Stimulated activated CD8-positive, alpha-beta memory T cell treated with anti-CD3 and anti-CD28 coated beads, Interleukin-7, amount 100 ng/mL, for 48 hours (primary cell): ENCODE measurements around the gene CASK.
"Not testable (repeated sequence)": the region's sequence is repeated elsewhere in the genome, so short reads cannot be mapped to it uniquely, and the experiment has no call there.

Experiments
- DNase-seq, 2 donors: peaks; one replicate each; pipeline ENCODE4 v3.0.0-alpha.2; 2020; ENCODE audit warnings: low read depth in 1 of 2; ENCODE audit errors: extremely low read depth in 1 of 2

The CASK gene

DNA sequence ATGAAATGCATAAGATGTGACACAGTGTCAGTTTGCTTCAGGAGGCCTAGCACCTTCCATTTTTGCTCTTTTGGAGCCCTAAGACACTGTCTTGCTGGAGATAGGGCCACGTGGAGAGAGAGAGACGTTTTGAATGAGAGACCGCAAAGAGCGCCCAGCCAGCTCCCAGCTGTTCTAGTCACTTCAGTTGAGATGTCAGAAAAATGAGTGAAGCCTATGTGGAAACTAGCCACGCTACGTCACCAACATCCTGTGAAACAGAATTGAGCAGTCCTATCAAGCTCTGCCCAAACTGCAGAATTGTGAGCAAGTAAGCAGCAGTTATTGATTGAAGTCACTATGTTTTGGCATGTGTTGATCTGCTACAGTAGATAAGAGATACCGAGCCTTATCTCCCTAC, 186.3 kb downstream of the CASK start:
- DNase-seq, result peak; percentile 10

DNA sequence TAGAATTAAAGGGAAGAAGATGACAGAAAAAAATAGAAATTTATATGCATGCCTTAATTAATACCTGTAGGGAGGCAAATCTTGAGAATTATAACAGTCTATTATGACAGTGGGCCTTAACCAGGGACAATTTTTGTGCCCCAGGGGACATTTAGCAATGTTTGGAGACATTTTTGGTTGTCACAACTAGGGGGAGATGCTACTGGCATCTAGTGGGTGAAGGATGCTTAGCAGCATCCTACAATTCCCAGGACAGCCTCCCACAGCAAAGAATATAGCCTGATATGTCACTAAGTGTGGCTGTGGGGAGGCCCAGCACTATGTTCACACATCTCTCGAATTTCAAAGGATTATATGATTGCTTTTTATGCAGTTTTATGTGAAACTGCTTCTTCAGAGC, 188.8 kb downstream of the CASK start:
- DNase-seq, result no peak

DNA sequence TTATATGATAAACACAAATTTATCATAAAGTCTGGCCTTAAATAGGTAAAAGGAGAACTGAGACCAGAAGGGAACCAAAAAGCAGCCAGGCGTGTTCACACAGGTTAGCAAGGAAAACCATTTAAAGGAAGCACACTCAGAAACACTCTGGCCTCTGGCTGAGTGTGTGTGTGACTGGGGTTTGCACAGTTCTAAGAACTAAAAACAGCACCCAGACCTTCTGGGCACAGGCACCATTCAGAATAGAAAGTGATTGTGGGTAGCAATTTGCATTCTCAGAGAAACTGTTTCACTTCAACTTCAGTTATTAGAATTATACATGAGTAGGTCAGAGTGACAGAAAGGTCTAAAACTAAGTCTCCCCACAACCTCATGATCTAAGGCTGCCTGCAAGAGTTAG, 189.4 kb downstream of the CASK start:
- peak in 1 of 2 donors; percentile 2 for DNase-seq

DNA sequence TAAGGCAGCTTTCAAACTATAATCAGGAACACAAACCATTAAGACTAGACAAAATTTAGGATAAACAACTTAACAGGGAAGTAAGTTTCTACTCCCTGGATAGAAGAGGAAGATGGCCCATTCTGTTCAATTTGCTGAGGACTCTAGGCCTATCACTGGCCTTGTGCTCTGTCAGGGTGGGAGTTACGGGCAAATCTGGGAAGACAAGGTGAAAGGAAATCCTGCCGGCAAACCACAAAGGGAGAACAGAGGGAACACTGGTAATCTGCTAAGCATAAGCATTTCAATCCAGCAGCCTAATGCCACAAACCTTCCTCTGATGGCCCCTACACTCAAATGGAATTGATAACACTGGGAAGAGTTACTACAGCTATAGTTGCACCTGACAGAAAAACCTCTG, 191.1 kb downstream of the CASK start:
- no peak for DNase-seq

DNA sequence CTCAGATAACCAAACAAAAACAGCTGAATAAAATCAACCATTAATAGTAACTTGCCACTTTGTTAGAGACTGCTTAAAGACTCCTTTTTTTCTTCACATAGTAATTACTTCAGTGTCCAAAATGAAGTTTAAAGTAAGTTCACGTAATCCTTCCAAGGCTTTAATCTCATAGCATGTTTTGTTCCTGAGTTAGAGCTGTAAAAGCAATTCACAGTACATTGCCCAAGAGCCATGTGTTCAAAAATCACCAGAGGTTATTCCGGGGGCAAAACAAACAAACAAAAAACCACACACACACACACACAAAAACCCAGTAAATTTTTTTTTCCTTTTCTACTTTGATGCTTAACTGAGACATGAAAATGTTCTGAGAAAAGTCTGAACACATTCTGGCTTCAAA, 193.3 kb downstream of the CASK start:
- DNase-seq, result no peak

DNA sequence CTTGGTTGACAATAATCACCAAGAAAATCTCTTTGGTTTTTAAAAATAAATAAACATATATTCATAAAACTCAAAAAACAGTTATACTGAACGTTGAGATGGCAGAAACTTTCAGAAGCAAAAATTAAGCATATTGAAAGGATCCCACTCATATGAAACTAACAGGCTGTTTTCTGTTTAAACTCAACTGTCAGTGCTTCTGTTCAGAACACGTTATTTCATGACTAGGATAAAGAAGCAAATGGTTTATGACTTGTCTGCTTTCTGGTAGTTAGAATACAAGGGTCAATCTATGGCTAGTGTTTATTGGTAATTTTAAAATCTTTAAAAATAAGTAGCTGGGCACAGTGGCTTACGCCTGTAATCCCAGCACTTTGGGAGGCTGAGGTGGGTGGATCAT, 195.2 kb downstream of the CASK start:
- DNase-seq, result no peak

DNA sequence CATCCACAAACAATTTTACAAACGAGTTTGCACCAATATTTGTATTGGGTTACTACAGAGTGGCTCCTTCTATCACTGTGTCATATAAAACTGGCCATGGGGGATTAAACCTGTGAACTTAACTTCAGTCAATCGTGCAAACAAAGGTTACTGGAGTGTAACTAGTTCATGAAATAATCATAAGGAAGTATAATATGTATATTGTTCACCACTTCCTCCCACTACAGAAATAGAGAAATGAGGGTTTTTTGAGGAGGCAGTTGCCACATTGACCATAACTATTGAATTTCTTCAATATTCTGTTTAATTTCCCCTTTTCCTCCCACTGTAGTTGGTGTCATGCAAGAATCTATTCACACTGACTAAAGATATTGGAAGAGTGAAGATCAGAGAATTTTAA, 199.5 kb downstream of the CASK start, which contains the start of gene GPR82:
Gene GPR82 (plus strand): TSS at position 356 of the 400 bp plus-strand sequence. CDS start 2,846 bp downstream, outside the sequence.
- DNase-seq, result no peak

DNA sequence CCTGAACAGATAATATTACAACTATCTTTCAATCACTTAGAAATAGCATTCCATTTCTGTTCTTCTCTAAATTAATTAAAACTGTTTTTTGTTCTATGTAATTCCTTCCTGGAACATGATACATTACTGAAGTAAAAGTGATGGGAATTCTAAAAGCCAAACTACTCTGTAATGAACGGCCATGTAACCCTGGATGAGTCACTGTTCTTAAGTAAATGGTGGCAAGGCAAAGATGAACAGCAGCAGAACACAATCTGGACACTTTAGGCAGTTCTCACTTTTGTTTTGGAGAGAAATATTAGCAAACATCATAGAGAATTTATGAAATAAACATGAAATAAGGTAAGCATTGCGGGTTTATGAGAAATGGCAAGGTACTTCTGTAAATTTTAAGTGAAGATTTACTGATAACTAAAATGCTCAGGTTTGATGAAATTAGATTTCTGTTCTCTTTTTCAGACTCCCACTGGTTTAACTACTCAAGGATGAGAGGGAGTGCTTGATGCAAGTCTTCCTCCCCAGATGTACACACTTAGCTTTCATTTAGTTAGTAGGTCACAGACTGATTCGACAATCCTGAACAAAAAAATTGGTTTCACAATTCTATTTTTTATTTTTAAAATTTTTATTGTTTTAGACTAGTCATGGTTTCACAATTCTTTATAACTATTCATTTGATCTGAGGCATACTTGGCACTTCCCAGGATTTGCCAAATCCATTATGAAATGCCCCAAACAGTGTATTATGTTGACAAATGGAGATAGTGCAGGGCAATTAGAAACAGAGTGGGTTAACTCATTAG, 200.3 kb downstream of the CASK start:
- no peak for DNase-seq

DNA sequence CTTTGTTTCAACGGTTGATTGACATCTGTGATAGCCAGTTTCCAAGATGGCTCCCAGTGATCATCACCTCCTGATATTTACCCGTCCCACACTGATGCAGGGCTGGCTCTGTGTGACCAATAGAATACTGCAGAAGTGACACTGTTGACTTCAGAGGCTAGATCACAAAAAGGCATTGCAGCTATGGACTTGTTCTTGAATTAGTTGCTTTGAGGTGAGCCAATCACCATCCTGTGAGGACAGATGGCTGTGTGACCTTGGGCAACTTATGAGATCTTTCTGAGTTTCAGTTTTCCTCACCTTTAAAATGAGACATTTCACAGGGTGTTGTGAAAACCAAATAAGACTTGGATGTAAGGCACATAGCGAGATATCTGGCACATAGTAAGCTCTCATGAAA, 201.1 kb downstream of the CASK start:
- no peak for DNase-seq

DNA sequence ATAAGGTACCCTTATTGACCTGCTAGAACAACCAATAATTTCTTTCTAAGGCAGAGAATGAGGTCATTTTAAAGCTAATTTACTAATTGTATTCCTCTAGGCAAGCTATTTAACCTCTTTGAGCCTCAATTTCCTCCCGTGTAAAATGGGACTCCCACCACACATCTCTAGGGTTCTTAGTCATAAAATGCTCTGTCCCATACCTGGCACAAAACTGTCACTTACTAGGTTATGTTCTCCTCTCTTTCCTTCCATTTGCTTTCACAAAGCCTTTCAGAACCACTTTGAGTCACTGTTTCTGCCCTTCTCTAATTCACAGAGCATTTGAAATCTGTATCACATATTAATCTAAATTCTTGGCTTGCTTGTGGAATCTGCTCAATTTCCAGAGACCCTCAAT, 201.8 kb downstream of the CASK start:
- no peak for DNase-seq

DNA sequence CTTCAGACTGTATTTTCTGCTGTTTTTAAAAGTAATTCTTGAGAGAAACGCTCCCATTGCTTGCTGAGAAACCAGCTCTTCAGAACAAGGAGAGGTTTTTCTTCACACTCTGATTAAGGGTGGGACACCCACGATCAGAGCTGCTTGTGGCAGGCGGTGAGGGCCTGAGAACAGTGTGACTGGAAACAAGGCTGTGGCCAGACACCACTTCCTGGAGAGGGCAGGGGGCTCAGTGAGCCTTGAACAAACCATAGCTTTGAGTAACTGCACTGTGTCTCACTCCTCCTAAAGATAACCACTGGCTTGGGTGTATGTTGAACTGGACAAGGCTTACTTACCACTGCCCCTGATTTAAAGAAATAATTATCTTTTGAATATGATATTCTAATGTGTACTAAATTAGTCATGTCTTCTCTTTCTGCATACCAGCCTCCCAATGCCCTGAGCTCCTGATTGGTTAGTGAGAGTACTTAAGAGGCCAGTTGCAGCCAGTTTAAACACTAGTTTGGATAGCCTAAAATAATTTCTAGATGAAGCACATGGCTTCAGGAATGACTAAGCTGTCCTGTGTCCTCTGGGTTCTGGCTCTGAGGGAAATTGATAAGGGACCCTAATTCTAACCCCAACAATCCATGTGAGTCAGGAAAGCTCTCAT, 203.1 kb downstream of the CASK start:
- DNase-seq, result peak; percentile 30 to 58

DNA sequence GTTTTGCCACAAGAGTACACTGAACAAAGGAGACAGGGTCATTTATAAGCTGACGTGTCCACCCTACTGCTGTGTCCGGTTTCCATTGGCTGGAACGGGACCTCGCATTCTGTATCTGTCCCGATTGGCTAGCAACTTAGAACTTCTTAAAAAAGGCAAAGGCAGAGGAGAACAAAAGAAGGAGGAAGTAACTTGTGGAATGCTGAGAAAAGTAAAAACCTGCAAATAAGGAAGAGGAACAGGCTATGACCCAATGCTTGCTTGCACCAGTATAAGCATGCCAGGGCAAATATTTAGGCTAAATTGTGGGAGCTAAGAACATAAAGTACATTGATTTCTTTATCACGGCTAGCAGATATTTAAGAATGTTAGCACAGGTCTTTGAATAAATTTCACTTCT, 203.7 kb downstream of the CASK start:
- DNase-seq, result not testable (repeated sequence)

DNA sequence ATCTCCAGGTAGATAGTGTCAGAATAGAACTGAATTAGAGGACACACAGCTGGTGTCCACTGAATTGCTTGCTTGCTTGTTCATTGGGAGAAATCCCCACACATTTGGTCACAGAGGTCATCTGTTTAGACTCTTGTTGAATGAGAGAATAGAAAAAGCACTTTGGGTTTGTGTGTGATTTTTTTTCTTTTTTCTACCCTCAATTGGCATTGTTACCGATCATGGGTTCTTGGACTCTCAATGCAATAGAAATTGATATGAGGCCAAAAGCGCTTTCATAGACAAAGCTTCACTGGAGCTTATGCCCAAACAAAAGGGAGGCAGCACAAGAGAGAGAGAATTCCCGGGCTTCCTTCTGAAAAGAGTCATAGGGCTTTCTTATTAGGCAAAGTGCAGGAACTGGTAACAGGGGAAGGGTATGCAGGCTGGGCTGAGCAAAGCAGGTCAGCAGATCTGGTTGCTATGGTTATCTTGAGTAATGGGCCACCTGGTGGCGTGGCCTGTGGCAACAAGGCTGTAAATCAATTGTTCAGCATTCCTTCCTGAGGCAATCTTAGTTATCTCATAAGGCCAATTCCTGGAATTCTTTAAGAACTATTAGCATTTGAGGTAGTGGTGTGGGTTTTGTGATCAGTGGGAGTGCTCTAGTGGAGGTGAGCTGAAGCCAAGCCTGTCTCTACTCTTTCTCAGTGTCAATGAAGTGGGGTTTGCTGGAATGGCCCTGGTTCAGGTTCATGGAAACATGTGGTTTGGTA, 204.7 kb downstream of the CASK start:
- no peak for DNase-seq

DNA sequence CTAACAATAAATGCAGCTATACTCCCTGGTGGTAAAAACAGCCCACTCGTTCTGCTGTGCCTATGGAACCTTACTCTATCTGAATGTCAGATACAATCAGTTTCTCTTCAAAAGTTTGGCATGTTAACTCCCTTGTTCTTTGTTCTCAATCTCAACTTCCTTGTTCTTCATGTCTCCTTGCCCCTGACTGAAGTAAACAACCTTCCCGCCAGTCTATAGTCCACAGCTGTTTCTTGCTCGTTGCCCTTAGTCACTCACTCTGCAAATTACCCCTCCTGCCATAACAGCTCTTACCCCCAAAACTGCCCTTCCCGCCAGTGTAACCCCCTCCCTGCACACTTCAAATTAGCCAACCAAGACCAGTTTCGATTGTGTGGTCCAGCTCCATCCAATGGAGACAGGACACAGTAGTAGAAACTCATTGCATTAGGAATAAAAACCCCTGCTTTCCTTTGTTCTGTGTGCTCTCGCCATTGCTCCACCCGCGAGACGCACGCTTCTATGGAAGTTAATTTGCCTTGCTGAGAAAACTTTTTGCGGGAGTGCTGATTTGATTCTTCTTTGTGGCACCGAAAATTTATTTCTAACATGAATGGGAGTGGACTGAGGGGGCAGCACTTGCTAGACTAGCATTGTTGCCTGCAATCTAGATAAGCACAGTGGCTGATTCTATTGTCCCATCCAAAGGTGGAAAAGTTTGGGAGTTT, 206.4 kb downstream of the CASK start:
- DNase-seq, result no peak

DNA sequence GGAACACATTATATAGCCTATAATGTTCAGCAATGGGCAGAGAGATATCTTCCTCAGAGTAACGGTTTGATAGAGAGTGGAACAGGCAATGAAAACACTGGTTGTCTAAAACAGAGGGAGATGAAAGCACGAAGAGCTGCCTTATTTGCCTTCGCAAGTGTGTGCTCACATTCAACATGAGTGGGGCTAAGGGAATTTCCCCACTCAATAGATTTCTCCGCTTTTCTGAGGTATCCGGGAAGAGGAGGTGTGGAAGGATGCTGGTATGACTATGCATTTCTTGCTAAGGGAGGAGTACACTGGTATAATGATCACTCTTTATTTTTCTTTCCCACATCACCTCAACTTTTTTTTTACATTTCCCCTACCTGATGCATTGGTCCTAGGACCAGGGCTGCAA, 207.1 kb downstream of the CASK start:
- no peak for DNase-seq

DNA sequence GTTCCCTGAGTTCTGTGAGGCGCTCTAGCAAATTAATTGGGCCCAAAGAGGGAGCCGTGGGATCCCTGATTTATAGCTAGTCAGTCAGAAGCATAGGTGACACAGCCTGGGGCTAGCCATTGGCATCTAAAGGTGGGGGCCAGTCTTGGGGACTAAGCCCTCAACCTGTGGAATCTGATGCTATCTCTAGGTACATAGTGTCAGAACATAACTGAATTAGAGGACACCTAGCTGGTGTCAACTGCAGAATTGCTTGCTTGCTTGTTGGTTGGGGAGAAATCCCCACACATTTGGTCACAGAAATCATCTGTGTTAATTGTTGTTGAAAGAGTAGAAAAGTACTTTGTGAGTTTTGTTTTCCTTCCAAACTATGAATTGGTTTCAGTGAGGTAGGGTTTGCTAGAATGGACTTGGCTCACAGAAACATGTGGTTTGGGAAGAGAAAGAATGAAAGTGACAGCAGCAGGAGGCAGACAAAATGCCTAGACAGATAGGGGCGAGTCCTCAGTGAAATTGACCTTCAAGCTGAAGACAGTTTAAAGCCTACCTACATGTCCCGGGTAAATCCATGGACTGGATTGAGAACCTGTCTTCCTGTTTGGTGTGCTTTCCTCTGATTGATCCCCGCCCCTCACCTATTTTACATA, 212.2 kb downstream of the CASK start:
- no peak for DNase-seq

DNA sequence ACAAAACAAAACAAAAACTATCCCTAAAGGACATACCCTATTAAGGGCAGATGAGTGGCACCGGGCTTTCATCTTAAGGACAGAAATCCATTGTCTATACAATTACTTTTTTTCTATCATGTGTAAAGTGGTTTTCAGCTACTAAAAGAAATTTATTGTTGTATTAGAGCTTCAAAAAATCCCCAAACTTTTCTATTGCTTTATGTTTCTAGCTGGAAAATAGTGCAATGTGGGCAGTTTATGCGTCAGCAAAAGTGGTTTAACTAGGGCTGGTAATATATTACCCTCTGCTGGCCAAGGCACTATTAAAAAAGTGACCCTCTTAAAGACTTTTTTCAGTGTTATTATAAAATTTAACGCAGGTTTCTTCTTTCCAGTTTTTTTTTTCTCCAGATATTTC, 214.9 kb downstream of the CASK start:
- no peak for DNase-seq

DNA sequence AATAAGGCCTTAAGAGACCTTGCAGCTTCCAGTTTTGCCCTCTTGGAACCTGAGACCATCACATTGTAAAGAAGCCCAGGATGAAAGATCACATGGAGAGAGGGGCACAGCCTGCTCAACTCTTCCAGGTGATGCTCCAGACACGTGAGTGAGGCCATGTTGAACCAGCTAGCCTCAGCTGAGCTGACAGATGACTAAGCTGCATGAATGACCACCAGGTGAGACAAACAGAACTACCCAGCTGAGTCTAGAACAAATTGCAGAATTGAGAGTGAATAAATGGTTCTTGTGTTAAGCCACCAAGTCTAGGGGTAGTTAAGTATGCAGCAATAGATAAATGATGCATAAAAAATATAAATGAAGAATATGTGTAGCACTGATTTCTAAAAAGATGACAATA, 216.1 kb downstream of the CASK start:
- DNase-seq, result no peak

DNA sequence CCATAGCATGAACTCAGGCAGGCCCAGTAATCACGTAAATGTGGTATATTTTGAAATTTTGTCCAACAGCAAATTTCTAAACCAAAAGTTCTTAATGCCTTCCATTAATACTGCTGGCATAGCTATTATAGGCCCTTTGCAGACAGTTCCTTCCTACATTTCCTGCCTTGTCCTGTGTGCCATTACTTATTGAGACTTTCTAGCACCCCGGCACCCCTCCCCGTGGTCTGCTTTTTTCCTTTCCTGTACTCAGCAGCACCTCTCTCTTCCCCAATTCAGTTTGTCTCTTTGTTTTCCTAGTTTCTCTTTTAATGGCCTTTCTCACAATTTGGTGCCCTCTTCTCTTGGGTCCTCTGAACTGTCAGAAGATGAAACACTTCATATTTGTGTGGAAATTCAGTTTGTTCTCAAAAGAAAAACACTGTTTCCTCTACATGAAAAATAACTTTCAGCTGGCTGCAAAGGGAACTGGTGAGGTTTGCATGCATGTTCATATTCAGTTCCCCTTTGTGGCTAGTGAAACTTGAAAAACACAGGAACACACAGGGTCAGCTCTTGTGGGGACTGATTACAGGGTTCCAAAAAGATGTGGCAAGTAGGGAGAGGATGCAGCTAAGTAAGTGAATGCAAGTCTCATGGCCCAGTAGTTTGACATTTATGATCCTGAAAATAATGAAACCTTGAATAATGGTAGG, 217.5 kb downstream of the CASK start:
- no peak for DNase-seq

DNA sequence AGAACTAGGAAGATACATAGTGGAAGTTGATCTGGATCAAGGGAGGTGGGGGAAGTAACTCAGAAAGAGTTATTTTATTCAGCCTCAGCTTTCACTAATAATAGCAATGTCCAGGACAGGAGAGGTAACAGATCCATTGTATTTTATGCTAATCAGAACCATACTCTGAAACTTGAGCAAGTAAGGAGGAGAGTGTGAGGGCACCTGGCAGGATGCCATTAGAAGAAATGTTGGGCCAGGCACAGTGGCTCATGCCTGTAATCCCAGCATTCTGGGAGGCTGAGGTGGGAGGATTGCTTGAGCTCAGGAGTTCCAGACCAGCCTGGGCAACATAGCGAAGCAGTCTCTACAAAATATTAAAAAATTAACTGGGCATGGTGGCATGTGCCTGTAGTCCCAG, 218.3 kb downstream of the CASK start:
- no peak for DNase-seq
